SU-DHL-6 (cell line): Measurements from ENCODE around the gene ARHGAP8.

Source experiments
- CTCF ChIP-seq: fragments of 200-600 bp; sonication (generic); IDR thresholded peaks from one replicate; pipeline ENCODE4 v1.5.1; 2017; ENCODE audit warnings: antibody characterized with exemption, mild to moderate bottlenecking, low read length, moderate library complexity; ENCODE audit not compliant: insufficient read depth, poor library complexity, severe bottlenecking
- EZH2phosphoT487 ChIP-seq: fragments of 200-600 bp; sonication (generic), shearing (Covaris generic); conservative IDR thresholded peaks from 2 replicates; pipeline ENCODE4 v1.6.1; 2018; ENCODE audit warnings: mild to moderate bottlenecking, antibody characterized with exemption, low read length, moderate library complexity, mixed read lengths

GRCh38 chr22:44819966-44820631, 67.7 kb downstream of the ARHGAP8 start:
- TF ChIP-seq CTCF (no peak), EZH2phosphoT487 (no peak)
